Measurements from ENCODE around the gene ZC2HC1C.

GRCh38 chr14:75032939-75033338 is 36.5 kb upstream of the ZC2HC1C start:
- TF ChIP-seq POLR2AphosphoS5 (IDR thresholded peaks at IDR 0.05; ENCODE audit: low read depth, low read length) (no peak), TAF1 (IDR thresholded peaks at IDR 0.05; ENCODE audit: borderline replicate concordance, low read depth, low read length) (no peak)
